ENCODE results near the gene HPCA.

Gene HPCA

DNA sequence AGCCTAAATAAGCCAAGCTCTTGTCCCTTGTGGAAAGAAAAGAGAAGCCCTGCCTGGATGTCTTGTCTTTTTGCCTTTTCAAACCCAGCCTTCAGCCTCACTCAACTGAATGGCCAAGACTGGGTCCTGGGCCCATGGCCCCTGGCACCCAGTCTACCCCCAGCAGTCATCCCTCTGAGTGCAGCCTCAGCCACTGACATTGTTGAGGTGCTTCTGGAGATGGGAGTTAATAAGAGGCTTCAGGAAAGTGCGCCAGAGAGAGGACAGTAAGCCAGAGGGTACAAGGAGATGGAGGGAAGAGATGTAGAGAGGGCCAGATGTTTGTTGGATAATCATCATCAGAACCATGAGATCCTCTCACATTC, 22.4 kb upstream of the HPCA start:
- H3K4me3 ChIP-seq (ENCODE audit: low read length), result no peak overlapping the region
- DNase-seq (ENCODE audit: low read depth, low spot score), result no peak
- H3K27ac ChIP-seq (ENCODE audit: low read length), result no peak overlapping the region
- no peaks in the 10 kb centered on the region for H3K36me3 ChIP-seq (ENCODE audit: control insufficient read depth, insufficient read depth, low read length)
- no CpG with 5 or more reads among the region's 1 CpG for WGBS (ENCODE audit: insufficient coverage, insufficient read length)
- no peaks in the 10 kb centered on the region for H3K4me1 ChIP-seq (ENCODE audit: control insufficient read depth, insufficient read depth, low read length)
- H3K27me3 ChIP-seq (ENCODE audit: control insufficient read depth, insufficient read depth, low read length), result no peaks in the 10 kb centered on the region
- H3K9me3 ChIP-seq (ENCODE audit: control insufficient read depth, insufficient read depth, low read length), result no peaks in the 10 kb centered on the region

DNA sequence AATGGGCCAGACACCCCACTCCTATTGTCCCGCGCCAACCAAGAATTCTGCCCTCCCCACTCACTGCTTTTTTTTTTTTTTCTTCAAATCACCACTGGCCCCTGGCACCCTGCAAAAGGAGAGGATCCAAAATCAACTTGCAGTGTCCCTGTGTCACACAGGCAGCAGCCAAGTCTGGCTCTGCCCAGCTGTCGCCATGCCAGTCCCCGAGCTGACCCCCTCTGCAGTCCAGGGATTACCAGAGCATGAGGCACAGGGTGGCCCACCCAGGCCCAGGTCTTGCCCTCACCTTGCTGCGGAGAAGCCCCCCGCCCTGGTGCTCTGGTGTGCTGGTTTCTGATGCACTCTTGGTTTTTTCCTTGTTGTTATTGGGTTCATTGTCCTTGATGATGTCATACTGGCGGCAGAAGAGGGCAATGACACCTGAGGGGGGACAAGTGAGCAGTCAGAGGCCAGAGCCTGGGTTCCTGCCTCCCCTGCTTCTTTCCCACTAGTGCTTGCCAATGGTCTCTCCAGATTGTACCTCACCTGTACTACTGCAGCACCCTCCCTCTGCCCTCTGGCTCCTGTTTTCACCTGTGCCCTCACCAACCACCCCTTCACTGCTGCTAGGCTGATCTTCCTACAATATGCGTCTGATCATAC, 21.8 kb upstream of the HPCA start:
- DNase-seq (ENCODE audit: low read depth, low spot score), result no peak
- no peak overlapping the region for H3K27ac ChIP-seq (ENCODE audit: low read length)
- H3K27me3 ChIP-seq (ENCODE audit: control insufficient read depth, insufficient read depth, low read length), result peaks cover under 1% of the 10 kb centered on the region; the same call in 1 of the 2 replicates
- H3K4me3 ChIP-seq (ENCODE audit: low read length), result no peak overlapping the region
- no peaks in the 10 kb centered on the region for H3K4me1 ChIP-seq (ENCODE audit: control insufficient read depth, insufficient read depth, low read length)
- no peaks in the 10 kb centered on the region for H3K9me3 ChIP-seq (ENCODE audit: control insufficient read depth, insufficient read depth, low read length)
- no peaks in the 10 kb centered on the region for H3K36me3 ChIP-seq (ENCODE audit: control insufficient read depth, insufficient read depth, low read length)
- WGBS (ENCODE audit: insufficient coverage, insufficient read length), result no CpG with 5 or more reads among the region's 8 CpGs

DNA sequence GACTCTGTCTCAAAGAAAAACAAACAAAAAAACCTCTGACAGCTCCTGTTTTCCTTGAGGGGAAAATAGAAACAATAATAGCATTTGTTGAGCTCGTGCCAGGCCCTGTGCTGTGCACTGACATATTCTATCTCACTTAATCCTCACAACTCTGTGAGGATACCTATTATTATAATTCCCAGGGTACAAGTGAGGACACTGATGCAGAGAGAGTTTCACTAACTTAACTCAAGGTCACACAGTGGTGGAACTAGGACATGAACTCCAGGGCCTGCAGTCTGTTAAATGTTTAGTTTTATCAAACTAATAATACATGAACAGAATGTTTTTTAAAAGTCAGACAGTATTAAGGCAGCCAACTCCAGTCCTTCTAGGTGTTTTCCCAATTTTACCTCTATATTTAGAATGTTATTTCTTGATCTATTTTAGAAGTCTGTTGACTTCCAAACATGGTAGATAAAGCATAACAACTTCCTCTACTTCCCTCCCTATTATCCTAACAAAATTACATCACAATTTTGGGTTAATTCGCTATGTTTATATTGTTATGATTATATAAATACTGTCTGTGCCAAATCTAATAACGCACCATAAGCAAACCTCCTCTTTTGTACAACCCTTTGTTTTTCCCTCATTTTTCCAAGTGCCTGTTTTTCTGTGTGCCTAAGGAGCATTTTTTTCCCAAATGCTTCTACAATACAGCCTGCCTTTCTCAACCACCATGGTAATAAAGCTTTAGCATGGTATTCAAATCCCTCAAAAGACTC, 20.5 kb upstream of the HPCA start:
- Histone ChIP-seq H3K36me3 (ENCODE audit: control insufficient read depth, insufficient read depth, low read length) (no peaks in the 10 kb centered on the region), H3K27ac (ENCODE audit: low read length) (no peak overlapping the region), H3K27me3 (ENCODE audit: control insufficient read depth, insufficient read depth, low read length) (peaks cover 9% of the 10 kb centered on the region; the same call in 1 of the 2 replicates), H3K4me3 (ENCODE audit: low read length) (no peak overlapping the region), H3K9me3 (ENCODE audit: control insufficient read depth, insufficient read depth, low read length) (no peaks in the 10 kb centered on the region), H3K4me1 (ENCODE audit: control insufficient read depth, insufficient read depth, low read length) (peaks cover 1% of the 10 kb centered on the region; the same call in 1 of the 2 replicates)
- WGBS (ENCODE audit: insufficient coverage, insufficient read length), result no CpG with 5 or more reads among the region's 3 CpGs
- no peak for DNase-seq (ENCODE audit: low read depth, low spot score)

DNA sequence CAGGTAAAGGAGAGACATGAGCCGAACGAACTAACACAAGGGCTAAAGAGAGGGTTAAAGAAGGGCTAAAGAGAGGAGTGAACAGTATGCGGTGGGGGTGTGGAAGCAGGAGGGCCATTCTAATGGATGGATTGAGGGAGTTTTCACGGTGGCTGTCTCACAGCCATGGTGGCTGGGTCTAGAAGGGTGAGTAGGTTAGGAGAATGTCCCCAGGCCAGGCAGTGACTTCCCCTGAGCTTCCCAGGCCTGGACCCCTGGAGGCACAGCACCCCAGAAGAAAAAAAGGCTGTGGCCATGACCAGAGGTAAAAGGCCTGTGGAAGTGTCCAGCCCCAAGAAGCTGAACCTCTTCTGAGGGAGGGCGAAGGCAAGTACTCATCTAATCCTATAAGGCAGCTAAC, 19.1 kb upstream of the HPCA start:
- H3K27ac ChIP-seq (ENCODE audit: low read length), result no peak overlapping the region
- H3K4me1 ChIP-seq (ENCODE audit: control insufficient read depth, insufficient read depth, low read length), result peaks cover 6% of the 10 kb centered on the region
- DNase-seq (ENCODE audit: low read depth, low spot score), result no peak
- no CpG with 5 or more reads among the region's 5 CpGs for WGBS (ENCODE audit: insufficient coverage, insufficient read length)
- no peaks in the 10 kb centered on the region for H3K9me3 ChIP-seq (ENCODE audit: control insufficient read depth, insufficient read depth, low read length)
- no peak overlapping the region for H3K4me3 ChIP-seq (ENCODE audit: low read length)
- peaks cover 20% of the 10 kb centered on the region for H3K27me3 ChIP-seq (ENCODE audit: control insufficient read depth, insufficient read depth, low read length)
- no peaks in the 10 kb centered on the region for H3K36me3 ChIP-seq (ENCODE audit: control insufficient read depth, insufficient read depth, low read length)

DNA sequence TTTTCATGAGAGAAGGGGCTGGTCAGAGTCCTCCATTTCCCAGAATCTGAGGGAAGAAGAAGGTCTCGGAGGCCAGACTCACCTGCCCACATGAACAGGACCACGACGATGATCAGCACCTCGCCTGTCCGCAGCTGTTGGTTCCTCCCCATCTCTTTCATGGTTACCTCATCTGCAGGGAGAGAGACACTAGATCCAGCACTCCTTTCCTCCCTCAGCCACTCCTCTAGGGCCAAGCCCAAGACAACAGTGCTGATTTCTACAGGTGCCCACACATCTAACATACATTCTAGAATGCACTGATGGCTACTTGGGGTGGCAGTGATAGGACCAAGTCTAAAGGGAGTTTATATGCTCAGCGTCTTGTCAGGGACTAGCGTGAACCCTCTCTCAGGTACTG, 18.6 kb upstream of the HPCA start:
- Histone ChIP-seq H3K4me3 (ENCODE audit: low read length) (no peak overlapping the region), H3K9me3 (ENCODE audit: control insufficient read depth, insufficient read depth, low read length) (no peaks in the 10 kb centered on the region), H3K4me1 (ENCODE audit: control insufficient read depth, insufficient read depth, low read length) (peaks cover 6% of the 10 kb centered on the region), H3K27ac (ENCODE audit: low read length) (no peak overlapping the region), H3K27me3 (ENCODE audit: control insufficient read depth, insufficient read depth, low read length) (peaks cover 21% of the 10 kb centered on the region), H3K36me3 (ENCODE audit: control insufficient read depth, insufficient read depth, low read length) (no peaks in the 10 kb centered on the region)
- no peak for DNase-seq (ENCODE audit: low read depth, low spot score)
- WGBS (ENCODE audit: insufficient coverage, insufficient read length), result no CpG with 5 or more reads among the region's 7 CpGs

DNA sequence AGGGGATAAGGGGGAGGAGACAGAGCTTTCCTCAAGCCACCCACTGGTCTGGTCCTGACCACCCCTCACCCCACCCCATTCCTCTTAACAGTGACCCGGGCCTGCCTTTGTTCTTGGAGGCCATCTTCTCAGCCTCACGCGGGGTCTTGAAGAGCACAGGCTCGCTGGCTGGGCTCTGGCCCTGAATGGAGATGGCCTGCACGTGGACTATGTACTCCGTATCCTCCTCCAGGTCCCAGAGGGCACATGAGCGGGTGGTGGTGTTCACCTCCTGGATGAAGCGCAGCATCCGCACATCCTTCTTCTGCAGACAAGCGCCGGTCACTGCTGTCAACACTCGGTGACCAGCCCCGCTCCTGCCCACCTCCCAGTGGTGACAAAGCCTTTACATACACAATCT, 18.2 kb upstream of the HPCA start:
- Histone ChIP-seq H3K4me1 (ENCODE audit: control insufficient read depth, insufficient read depth, low read length) (peaks cover 6% of the 10 kb centered on the region), H3K4me3 (ENCODE audit: low read length) (no peak overlapping the region), H3K27ac (ENCODE audit: low read length) (no peak overlapping the region), H3K9me3 (ENCODE audit: control insufficient read depth, insufficient read depth, low read length) (no peaks in the 10 kb centered on the region), H3K27me3 (ENCODE audit: control insufficient read depth, insufficient read depth, low read length) (peaks cover 21% of the 10 kb centered on the region), H3K36me3 (ENCODE audit: control insufficient read depth, insufficient read depth, low read length) (no peaks in the 10 kb centered on the region)
- DNase-seq (ENCODE audit: low read depth, low spot score), result no peak
- no CpG with 5 or more reads among the region's 13 CpGs for WGBS (ENCODE audit: insufficient coverage, insufficient read length)

DNA sequence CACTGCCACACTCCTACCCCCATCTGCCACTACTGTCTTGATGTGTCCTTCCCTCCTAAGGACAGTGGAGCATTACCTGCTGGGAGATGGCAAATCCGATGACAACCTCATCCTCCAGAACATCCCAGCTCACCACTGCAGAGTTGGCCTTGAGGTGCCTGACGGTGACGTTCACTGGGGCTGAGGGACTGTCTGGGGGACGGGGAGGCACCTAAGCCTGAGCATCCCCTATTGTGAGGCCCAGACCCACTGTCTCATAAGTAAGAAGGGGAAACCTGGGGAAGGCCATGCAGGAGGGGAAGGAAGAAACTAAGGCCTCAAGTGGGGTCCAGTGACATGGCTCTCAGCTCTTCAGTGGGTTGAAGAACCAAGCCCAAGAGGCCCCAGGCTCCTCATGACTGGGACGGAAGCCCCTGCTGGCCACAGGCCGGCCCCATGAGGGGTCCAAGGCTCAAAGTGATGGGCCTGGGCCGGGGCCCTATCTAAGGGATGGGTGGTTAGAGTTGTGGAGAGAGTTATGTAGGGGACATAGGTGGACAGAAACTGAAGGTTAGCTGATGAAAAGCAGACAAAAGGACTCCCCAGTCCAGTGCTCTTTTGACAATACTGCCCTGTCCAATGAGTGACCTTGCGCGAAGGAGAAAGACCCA, 17.4 kb upstream of the HPCA start:
- no peak for DNase-seq (ENCODE audit: low read depth, low spot score)
- Histone ChIP-seq H3K36me3 (ENCODE audit: control insufficient read depth, insufficient read depth, low read length) (no peaks in the 10 kb centered on the region), H3K4me1 (ENCODE audit: control insufficient read depth, insufficient read depth, low read length) (peaks cover 6% of the 10 kb centered on the region), H3K27me3 (ENCODE audit: control insufficient read depth, insufficient read depth, low read length) (peaks cover 21% of the 10 kb centered on the region), H3K9me3 (ENCODE audit: control insufficient read depth, insufficient read depth, low read length) (no peaks in the 10 kb centered on the region), H3K27ac (ENCODE audit: low read length) (no peak overlapping the region), H3K4me3 (ENCODE audit: low read length) (no peak overlapping the region)
- no CpG with 5 or more reads among the region's 9 CpGs for WGBS (ENCODE audit: insufficient coverage, insufficient read length)

DNA sequence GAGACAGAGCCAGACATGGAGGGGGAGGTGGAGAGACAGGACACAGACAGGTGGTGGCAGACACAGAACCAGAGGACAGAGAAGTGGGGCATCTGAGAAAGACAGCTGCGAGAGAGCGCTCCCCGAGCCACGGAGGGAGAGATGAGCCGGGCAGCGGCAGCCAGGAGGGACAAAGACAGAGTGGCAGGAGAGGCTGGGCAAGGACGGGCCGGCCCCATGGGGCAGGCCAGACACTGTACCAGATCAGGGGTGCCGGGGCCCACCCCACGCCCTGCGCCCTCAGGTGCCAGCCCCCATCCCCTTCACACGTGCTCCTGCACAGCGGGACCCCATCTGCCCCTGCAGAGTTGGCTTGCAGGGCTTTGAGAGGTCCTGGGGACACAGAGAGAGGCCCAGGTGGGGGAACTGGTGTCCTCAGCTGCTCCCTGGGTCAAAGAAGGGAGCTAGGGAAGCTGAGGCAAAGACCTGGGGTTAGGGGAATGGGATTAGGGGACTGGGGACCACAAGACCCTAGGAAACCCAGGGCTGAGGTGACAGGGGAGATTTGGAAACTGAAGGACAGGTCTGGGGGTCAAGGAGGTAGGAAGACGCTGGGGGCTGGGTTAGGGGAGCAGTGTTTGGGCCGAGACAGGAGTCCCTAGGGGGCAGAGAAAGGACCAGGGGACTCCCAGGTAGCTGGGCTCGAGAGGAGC, 16.2 kb upstream of the HPCA start:
- no CpG with 5 or more reads among the region's 16 CpGs for WGBS (ENCODE audit: insufficient coverage, insufficient read length)
- Histone ChIP-seq H3K9me3 (ENCODE audit: control insufficient read depth, insufficient read depth, low read length) (no peaks in the 10 kb centered on the region), H3K27me3 (ENCODE audit: control insufficient read depth, insufficient read depth, low read length) (peaks cover 21% of the 10 kb centered on the region), H3K27ac (ENCODE audit: low read length) (no peak overlapping the region), H3K4me1 (ENCODE audit: control insufficient read depth, insufficient read depth, low read length) (peaks cover 6% of the 10 kb centered on the region), H3K4me3 (ENCODE audit: low read length) (peak overlapping the region; percentile 19; the same call in 1 of the 2 replicates), H3K36me3 (ENCODE audit: control insufficient read depth, insufficient read depth, low read length) (no peaks in the 10 kb centered on the region)
- DNase-seq (ENCODE audit: low read depth, low spot score), result no peak

DNA sequence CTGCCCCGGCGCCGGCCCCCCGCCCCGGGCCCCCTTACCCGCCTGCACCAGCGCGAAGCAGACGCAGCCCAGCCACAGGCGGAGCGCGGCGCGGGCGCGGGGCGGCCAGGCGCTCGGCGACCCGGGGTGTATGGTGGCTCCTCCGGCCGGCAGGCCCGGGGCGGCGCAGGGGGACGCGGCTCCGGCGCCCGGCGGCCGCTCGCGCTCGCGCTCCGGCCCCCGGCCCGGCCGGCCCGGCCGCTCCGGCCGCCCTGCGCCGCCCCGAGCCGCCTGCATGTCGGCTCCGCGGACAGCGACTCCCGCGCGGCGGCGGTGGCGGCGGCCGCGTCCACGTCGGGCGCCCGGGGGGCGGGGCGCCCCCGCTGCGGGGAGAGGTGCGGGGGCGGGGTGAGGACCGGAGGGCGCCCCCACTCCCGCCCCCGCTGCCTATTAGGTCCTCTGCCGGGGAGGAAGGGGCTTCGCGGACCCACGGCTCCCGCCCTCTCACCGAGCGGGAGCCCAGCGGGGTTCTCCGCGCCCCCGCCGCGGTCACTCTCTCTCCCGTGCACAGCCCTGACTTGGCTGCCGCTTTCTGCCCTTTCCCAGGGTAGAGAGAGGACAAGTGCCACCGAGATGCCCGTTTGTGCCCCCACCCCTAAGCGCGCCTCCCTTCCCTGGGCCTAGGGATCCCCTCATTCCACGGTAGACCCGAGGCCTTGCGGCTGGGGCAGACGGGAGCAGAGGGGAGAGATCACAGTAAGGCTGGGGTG, 15.5 kb upstream of the HPCA start, which contains the start of gene FNDC5:
FNDC5 (minus strand) TSS at position 298 of the 749 bp plus-strand sequence.
- Histone ChIP-seq H3K4me3 (ENCODE audit: low read length) (peak within 1 kb of the TSS; percentile 44; the same call in 1 of the 2 replicates), H3K27me3 (ENCODE audit: control insufficient read depth, insufficient read depth, low read length) (peaks cover 21% of the 10 kb centered on the region), H3K27ac (ENCODE audit: low read length) (no peak within 1 kb of the TSS), H3K36me3 (ENCODE audit: control insufficient read depth, insufficient read depth, low read length) (no peaks in the 10 kb centered on the region), H3K9me3 (ENCODE audit: control insufficient read depth, insufficient read depth, low read length) (no peaks in the 10 kb centered on the region), H3K4me1 (ENCODE audit: control insufficient read depth, insufficient read depth, low read length) (peaks cover 10% of the 10 kb centered on the region)
- WGBS (ENCODE audit: insufficient coverage, insufficient read length), result no CpG with 5 or more reads among the region's 99 CpGs
- no peak for DNase-seq (ENCODE audit: low read depth, low spot score)
